Measurements from ENCODE around the gene TRAT1. TPM values are rescaled to one million over a fixed set of nuclear protein-coding genes. Genes with fewer than 3 reads are reported as not detected.

The TRAT1 gene
- total RNA-seq, 1 experiment from 2014 or later = 0.11 TPM

- Mint-ChIP-seq H3K4me3 (no peak overlapping the region), H3K27ac (no peak overlapping the region), H3K4me1 (peaks cover 16% of the 10 kb centered on the region), H3K36me3 (no peaks in the 10 kb centered on the region), H3K9me3 (no peaks in the 10 kb centered on the region), H3K27me3 (ENCODE audit: low read depth) (no peaks in the 10 kb centered on the region)
- ChIA-PET CTCF (no interaction called here), POLR2A (no interaction called here)
- ATAC-seq (no peak), DNase-seq (ENCODE audit: low spot score) (no peak)
- TF ChIP-seq EMX1 (CRISPR knock-in tag; IDR thresholded peaks at IDR 0.05) (no peak), CREM (CRISPR knock-in tag; IDR thresholded peaks at IDR 0.05) (no peak), PREB (CRISPR knock-in tag; IDR thresholded peaks at IDR 0.05; ENCODE audit: borderline replicate concordance) (no peak), ZNF512 (CRISPR knock-in tag; IDR thresholded peaks at IDR 0.05; ENCODE audit: borderline replicate concordance) (no peak), MLX (CRISPR knock-in tag; IDR thresholded peaks at IDR 0.05) (no peak), AR (CRISPR knock-in tag; IDR thresholded peaks at IDR 0.05) (no peak), RORB (CRISPR knock-in tag; IDR thresholded peaks at IDR 0.05) (no peak), CDX4 (CRISPR knock-in tag; IDR thresholded peaks at IDR 0.05; ENCODE audit: borderline replicate concordance) (no peak), ATF1 (CRISPR knock-in tag; IDR thresholded peaks at IDR 0.05) (no peak), FOXK1 (CRISPR knock-in tag; IDR thresholded peaks at IDR 0.05) (no peak), ZBTB43 (CRISPR knock-in tag; IDR thresholded peaks at IDR 0.05) (no peak), IRF1 (CRISPR knock-in tag; IDR thresholded peaks at IDR 0.05) (no peak), ZNF396 (CRISPR knock-in tag; IDR thresholded peaks at IDR 0.05; ENCODE audit: borderline replicate concordance) (no peak), ESRRA (CRISPR knock-in tag; IDR thresholded peaks at IDR 0.05; ENCODE audit: borderline replicate concordance) (no peak), CTCF (IDR thresholded peaks at IDR 0.05) (no peak), HMGXB4 (CRISPR knock-in tag; IDR thresholded peaks at IDR 0.05) (no peak), ZNF281 (CRISPR knock-in tag; IDR thresholded peaks at IDR 0.05) (no peak), PRDM15 (CRISPR knock-in tag; IDR thresholded peaks at IDR 0.05) (no peak)
Observed at GRCh38 chr3:108891833-108892232, 69.2 kb downstream of the TRAT1 start.
